AG20443 (cell line): Measurements from ENCODE around the gene TM6SF1.
A peak's percentile ranks its signal among the peaks of the same experiment; 100 is the strongest.
"Not testable (repeated sequence)": the region's sequence is repeated elsewhere in the genome, so short reads cannot be mapped to it uniquely, and the experiment has no call there.

ENCODE experiments used
- DNase-seq: peaks from one replicate; pipeline ENCODE4 v3.0.0; 2012; ENCODE audit warnings: low spot score, mixed read lengths

TM6SF1 gene

DNA sequence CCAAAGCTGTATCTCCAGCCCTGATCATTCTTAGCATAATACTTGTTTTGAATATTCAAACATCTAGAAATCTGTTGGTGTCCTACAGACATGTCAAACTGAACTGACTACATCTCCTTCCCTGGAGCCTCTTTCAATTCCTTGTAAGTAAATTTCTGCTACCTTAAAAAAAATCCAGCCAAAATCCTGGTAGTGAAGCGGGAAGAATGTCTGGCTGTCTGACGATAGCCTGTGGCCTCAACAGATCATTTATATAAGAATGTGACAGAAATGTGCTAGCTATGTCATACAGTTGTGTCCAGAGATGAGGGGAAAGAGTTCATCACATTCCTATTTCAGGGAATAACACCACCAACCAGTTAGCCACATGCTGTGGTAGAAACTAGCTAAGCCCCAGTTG lies 18.6 kb upstream of the TM6SF1 start:
- DNase-seq = no peak

DNA sequence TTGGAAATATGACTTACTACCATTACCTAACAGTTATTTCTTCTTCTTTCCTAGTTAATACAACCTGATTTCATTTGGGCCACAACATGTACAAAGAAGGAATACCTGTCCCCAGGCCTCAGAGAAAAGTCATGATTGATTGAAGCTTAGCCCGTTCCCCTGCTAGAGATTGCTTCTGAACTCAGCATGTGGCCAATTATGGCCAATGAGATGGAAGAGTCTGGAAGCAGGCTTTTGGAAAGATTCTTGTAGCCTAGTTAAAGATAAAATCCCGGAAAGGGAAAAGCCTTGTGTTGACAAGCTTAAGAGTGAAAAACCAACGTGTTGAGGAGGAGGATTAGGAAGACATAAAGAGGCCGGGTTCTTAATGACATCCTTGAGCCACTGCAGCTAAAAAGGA lies 17.0 kb upstream of the TM6SF1 start:
- DNase-seq = no peak

DNA sequence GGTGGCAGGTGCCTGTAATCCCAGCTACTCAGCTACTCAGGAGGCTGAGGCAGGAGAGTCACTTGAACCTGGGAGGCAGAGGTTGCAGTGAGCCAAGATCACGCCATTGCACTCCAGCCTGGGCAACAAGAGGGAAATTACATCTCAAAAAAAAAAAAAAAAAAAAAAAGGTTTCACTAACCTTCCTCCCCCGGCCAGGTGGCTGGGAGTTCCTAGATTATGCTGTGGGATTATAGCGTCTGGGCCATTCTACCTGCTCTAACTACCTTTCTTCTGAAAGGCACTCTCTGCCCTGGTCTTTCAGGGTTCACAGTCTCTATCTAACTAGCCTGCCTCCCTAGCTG lies 15.5 kb upstream of the TM6SF1 start:
- not testable (repeated sequence) for DNase-seq

DNA sequence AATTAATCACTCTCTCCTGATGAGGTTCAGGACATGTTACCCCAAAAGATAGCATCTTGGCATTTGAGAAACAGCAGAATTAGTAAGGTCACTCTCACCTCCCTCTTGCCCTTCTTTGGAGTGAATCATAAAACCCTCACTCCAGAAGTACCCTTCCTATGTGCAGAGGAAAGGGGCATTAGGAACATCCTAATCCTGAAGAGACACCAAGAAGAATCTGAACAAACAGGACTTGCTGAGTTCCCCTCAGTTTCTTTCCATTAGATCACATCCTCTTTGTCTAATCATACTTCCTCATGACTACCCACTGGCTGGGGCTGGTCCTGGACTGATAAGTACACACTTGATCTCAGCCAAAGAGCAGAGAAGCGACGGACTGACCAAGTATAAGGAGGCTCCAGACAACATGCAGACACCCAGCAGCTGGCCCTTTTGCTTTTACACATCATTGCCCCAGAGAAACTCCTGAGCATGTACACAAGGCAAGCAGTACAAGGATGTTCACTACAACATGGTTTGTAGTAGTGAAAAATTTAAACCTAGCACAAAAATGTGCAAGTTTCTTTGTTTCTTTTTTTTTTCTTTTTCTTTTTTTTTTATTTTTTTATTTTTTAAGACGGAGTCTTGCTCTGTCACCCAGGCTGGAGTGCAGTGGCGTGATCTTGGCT lies 15.0 kb upstream of the TM6SF1 start:
- no peak for DNase-seq

DNA sequence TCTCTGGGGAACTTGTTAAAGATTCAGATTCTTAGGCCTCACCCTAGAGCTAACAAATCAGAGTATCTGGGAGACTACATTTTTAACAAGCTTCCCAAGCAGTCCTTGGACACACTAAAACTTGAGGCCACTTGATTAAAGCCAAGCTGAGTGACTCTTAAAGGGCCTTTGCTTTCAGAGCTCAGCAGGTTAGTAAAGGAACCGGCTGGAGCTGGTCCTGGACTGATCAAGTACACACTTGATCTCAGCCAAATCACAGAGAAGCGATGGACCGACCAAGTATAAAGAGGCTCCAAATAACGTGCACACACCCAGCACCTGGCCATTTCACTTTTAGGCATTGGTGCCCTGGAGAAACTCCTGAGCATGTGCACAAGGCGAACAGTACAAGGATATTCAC lies 12.9 kb upstream of the TM6SF1 start:
- no peak for DNase-seq

DNA sequence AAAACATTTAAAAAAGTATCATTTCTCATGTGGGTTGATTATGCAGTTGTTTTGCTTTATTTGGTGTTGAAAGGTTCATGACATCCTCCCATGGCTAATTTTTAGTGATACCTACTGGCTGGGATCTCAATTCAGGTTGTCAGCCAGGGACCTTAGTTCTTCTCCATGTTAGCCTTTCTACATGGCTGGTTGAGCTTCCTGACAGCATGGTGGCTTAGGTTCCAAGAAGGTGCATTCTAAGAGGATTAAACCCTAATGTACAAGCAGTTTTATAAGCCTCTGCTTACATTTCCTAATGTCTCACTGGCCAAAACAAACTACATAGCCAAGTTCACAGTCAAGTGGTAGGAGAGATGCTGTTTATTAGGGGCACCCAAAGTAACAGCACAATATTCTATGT lies 9.4 kb upstream of the TM6SF1 start:
- no peak for DNase-seq

DNA sequence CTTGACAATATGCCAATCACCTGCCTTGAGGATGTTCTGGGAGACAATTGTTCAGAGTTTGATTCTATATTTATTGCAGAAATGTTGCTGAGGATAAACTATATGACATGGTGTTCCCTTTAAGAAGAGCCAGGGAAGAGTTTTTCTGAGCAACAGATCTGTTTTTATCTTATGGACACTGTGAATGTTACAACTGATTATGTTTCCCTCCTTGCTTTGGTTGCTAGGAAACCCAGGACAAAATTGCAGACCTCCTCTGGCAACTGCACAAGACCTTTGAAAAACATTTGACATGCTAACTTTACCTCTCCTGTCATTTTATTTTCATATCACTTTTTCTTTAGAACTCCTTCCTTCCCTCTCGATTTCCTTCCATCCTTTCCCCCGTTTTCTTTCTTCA lies 8.2 kb upstream of the TM6SF1 start:
- DNase-seq = no peak

DNA sequence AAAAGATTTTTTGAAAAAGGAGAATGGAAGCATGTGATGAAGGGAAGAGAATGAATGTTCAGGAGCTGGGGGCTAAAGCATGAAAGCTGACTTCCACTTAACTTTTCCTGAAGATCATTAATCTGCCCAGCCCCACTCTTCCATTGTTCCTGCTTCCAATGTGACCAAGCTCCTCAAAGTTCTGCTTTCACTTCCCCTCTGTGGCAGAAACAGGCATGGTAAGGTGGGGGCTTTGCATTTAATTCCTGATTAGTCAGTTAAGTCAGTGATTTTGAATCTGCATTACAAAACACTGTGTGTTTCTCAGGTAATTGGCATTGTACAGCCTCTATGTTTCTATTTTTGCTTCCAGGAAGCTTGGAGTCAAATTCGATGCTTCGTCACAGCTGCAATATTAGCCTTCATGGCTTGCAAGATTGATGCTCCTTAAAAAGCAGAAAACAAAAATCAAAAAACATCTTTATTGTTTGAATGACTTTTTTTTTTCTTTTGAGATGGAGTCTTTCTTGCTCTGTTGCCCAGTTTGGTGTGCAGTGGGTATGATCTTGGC lies 7.3 kb upstream of the TM6SF1 start:
- DNase-seq = no peak

DNA sequence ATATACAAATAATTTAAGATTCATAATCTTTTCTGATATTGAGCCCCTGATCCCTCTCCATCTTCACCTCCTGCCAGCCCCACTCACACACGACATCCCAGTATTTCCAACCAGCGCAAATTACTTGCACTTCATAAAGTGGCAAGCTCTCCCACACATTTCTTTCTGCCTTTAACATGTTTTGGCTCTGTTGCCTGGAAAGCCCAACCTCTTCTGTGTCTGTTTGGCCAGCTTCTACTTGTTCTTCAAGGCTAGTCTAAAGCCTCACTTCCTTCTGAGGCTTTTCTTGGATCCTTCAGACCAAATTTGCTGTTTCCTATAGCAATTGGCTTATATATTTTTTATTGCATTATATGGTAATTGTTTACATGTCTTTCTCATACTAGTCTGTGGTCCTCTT lies 5.1 kb upstream of the TM6SF1 start:
- no peak for DNase-seq

DNA sequence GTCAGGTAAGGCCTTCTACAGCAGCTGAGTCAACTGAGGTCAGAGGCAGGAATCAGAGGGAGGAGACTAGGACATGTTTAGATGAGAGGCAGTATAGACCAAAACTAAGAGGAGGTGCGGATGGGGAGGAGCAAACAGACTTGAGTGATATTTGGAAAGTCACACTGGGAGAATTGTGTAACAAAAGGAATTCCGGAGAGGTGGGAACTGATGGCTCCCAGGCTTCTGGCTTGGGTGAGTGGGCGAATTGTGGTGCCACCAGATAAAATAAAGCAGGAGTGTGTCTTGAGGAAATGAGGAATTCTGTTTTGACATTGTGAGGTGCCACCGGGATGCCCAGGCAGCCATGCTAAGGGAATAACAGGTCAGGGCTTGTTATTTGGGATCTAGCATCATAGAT lies 3.3 kb upstream of the TM6SF1 start:
- no peak for DNase-seq

DNA sequence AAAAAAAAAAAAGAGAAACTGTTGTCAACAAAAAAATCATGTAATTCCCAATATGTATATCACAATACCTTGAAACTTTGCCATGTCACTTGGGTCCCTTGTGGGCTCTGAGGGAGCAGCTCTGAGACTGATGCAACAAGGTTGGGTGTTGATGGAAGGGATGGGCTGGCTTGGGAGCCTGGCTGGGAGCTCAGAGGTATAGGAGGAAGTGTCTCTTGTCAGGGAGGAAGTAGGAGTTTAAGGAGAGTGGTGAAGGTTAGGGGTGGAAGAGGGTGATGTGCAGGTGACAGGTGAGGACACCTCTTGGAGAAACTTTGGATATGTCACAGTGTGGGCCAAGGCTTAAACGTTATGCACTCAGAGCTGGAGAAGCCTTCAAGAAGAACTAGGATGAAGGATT lies 2.0 kb upstream of the TM6SF1 start:
- DNase-seq = no peak

DNA sequence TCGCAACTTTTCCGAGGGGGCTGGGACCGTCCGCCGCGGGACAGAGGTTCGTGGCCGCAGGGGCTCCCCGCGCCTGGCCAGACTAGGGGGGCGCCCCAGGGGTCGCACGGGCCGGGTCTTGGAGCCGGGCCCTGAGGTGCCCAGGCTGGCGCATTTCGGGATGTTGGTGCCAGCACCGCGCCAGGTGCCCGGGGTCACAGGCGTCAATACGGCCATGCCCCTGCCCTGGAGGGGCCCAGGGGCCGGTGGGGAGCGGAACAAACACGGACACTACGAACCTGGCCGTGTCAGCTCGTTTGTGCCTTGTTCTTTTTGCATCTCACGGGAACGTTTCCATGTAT lies 366 bp downstream of the TM6SF1 start:
- no peak for DNase-seq

DNA sequence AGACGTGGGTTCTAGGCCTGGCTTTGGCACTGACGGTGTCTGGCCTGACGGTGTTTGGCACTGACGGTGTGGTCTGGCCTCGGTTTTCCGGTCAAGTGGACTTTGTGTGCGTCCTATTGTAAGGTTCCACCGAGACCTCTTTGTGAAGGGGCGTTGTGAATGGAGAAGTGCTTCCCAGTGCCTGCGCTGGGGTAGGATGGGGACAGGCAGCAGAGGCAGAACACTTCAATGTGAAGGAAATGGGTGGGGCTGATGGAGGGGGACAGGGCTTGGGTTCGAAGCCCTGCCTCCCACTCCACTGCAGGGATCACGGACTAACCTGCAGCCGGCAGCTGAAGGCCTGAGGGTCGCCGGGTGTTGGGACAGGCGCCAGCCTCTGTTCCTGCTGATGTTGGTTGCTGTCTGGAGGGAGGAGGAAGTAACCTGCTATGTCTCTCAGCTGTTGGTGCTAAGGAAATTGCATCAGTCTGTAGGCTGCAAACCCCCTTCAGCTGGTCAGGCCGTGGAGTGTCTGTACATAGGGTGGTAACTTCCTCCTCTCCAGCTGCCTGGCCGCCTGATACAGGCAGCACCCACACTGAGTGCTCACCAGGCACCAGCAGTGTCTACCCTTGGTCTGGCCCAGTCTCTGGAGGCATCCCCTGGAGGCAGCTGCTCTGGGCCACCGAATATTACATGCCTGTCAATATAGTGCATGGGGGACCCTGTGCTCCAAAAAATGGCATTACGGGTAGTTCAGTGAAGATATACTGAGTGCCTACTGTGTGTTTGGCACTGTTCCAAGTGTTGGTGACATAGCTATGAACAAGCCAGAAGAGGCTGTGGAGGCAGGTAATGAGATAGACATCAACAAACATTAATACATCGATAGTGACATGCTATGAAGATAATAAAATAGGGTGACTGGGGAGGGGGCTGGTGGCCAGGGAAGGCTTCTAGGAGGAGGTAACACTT lies 1.1 kb downstream of the TM6SF1 start:
- DNase-seq = no peak

DNA sequence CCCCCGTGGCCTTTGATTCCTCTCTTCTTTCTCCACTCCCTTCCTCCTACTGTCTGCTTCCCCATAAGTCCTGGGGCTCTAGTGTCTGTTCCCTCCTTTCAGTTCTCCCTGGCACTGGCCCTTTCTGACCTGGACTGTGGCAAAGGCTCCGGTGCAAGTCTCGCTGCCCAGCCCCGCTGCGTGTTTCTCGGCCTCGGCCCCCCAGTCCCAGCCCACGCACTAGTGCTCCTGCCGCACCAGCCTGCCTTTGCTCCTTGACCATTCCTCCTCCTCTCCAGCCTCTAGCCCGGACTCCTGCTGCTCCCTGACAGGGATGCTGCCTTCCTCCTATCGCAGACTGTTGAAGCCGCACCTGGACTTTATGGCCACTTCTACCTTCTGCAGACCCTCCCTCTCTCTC lies 2.1 kb downstream of the TM6SF1 start:
- DNase-seq = no peak

DNA sequence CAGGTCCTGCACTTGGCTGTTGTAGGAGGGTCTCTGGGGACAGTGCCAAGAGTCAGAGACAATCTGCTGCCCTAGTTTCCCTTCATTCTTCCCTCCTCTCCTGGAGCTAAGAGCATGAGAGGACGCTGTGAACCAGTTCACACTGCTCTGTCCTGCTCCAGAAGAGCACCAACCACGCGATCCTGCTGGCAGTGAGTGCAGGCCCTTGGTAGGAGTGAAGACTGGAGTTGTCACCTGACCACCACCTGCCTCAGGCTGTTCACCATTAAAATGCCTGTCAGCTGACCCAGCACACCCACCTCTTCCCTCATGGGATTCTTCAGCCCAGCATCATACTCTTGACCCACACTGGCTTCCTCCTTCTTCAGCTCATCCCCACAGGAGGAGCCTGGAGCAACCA lies 2.9 kb downstream of the TM6SF1 start:
- DNase-seq = no peak

DNA sequence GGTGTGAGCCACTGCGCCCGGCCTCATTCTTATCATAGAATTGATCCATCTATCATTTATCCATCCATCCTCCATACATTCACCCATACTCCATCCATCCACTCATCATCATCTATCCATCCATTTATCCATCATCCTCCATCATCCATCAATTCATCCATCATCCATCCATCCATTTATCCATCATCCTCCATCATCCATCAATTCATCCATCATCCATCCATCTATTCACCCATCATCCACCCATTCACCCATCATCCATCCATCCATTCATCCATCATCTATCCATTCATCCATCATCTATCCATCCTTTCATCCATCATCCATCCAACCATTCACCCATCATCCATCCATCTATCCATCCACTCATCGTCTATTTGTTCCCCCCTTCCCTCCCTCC lies 3.7 kb downstream of the TM6SF1 start:
- DNase-seq = no peak

DNA sequence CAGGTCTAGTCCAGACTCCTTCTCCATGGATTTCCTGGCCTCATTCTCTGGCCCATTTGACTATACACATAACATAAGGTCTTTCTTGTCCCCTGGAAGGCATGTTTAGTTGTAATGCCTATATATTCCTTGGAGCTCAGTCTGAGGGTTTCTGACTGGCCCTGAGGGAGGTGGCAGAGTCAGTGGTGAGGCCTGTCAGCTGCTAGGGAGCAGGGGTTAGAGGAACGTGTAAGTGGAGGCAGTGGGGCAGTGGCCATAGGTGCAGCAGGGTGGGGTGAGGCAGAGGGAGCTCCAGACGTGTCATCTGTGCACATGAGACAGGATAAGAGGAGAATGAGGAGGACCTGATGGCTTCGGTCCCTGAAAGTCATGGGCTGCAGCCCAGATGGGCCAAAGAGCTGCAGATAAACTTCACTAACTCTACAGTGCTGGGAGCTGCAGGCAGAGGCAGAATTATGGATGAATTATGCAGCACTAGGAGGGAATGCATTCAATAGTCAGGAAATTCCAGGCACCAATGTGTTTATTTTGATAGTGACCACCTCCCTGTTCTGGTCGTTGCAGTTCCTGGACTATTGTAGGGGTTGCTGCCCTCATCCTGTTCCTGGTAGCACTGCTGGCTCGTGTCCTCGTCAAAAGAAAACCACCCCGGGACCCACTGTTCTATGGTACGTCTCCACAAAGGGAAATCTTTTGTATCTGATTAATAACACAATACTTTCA lies 4.9 kb downstream of the TM6SF1 start:
- DNase-seq = peak; percentile 43

DNA sequence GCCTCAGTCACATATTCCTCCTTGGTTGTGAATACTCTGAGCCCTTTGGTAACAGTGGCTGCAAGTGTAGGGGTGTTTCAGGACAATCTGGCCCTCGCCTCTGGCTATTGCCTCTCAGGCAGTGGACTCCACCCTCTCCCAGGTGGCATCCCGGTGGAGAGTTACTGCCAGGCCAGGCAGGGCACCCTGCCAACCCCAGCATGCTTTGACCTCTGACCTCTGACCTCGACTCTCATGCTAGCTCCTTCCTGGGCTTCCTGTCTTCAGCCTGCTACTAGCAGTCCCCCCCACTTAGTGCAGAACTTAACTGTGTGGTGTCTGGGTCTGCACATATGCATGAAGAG lies 5.5 kb downstream of the TM6SF1 start:
- DNase-seq = no peak

DNA sequence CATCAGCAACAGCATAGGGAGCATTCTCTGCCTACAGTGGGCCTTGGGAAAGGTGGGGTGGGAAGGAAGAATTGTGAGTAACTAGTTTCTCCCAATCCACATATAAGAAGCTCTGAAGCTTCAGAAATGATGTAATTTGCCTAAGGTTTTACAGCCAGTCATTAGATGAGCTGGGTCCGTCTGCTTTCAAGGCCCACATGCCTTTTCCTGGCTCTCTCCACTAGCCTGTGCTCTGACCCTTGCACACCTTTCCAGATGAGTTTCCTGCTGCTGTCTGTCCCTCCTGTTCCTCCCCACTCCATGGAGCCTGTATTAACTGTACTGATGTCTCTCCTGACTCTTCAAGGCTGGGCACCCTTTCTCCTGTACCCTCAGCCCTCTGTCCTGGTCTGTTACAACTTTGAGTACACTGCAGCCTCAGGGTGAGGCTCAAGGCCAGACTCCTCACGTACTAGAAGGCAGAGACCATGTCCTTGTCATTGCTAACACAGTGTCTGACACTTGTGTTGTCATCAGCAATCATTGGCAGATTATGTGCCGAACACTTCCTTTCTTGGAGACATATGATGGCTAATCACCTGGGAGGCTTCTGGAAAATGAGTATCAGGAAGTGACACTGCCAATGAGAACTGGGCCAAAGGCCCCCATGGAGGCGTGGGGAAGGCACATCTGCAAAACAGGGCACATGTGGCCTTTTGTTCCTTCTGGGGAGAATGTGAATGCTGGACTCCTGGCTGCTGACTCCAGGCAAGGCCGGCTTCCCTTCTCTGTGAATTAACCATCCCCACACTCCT lies 6.6 kb downstream of the TM6SF1 start:
- no peak for DNase-seq

DNA sequence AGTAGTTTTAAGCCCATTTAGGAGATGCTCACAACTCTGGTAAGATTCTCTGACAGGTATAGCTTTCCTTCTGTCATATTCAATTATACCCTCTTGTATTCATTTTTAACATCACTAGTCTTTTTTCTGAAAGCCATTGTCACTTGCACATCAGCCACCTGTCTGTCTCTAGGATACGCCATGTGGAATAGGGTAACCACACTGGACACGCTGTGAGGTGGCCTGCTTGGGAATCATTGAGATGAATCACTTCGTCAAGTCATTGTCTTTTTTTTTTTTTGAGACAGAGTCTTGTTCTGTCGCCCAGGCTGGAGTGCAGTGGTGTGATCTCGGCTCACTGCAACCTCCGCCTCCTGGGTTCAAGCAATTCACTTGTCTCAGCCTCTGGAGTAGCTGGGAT lies 7.4 kb downstream of the TM6SF1 start:
- DNase-seq = no peak

DNA sequence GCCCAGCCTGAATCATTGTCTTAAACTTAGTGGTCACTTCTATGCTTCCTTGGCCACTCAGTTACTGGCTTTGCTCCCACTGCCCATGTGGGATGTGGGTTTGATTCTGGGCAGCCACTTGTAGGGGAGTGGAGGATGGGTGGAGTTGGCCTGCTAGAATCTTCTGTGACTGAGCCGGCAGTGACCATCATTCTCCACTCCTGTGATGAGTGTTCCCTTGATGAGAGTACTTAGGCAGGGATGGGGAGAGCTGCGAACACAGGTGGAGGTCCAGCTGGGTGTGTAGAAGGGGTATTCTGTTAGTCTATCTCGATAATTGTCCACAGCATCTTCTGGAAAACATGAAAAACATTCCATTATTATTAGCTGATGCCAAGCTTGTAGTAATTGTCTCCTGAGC lies 8.0 kb downstream of the TM6SF1 start:
- DNase-seq = no peak
